ENCODE measurements around the gene NR2F1. TPM values are rescaled to one million over a fixed set of nuclear protein-coding genes. Genes with fewer than 3 reads are reported as not detected.

Gene NR2F1
- total and polyA plus RNA-seq, 2 experiments from 2014 or later = not detected

GRCh38 chr5:93582167-93582462, 907 bp upstream of the NR2F1 start:
- Mint-ChIP-seq H3K27ac (no peak overlapping the region), H3K4me1 (peaks cover 33% of the 10 kb centered on the region), H3K9me3 (no peaks in the 10 kb centered on the region; the same call in 2 of the 3 replicates), H3K36me3 (ENCODE audit: low read depth) (no peaks in the 10 kb centered on the region; the same call in 2 of the 3 replicates), H3K4me3 (no peak overlapping the region), H3K27me3 (ENCODE audit: insufficient read depth, low read depth, poor library complexity) (peaks cover 21% of the 10 kb centered on the region)
- no peak overlapping the region for H3K27ac ChIP-seq (ENCODE audit: low read depth)
- TF ChIP-seq EZH2 (IDR thresholded peaks at IDR 0.05; ENCODE audit: low read depth, unreplicated experiment) (peak; percentile 57), NANOG (IDR thresholded peaks at IDR 0.05; ENCODE audit: borderline replicate concordance) (no peak), ZNF331 (CRISPR knock-in tag; IDR thresholded peaks at IDR 0.05; ENCODE audit: low read depth) (no peak)
- TF ChIP-seq, protein P1, sequence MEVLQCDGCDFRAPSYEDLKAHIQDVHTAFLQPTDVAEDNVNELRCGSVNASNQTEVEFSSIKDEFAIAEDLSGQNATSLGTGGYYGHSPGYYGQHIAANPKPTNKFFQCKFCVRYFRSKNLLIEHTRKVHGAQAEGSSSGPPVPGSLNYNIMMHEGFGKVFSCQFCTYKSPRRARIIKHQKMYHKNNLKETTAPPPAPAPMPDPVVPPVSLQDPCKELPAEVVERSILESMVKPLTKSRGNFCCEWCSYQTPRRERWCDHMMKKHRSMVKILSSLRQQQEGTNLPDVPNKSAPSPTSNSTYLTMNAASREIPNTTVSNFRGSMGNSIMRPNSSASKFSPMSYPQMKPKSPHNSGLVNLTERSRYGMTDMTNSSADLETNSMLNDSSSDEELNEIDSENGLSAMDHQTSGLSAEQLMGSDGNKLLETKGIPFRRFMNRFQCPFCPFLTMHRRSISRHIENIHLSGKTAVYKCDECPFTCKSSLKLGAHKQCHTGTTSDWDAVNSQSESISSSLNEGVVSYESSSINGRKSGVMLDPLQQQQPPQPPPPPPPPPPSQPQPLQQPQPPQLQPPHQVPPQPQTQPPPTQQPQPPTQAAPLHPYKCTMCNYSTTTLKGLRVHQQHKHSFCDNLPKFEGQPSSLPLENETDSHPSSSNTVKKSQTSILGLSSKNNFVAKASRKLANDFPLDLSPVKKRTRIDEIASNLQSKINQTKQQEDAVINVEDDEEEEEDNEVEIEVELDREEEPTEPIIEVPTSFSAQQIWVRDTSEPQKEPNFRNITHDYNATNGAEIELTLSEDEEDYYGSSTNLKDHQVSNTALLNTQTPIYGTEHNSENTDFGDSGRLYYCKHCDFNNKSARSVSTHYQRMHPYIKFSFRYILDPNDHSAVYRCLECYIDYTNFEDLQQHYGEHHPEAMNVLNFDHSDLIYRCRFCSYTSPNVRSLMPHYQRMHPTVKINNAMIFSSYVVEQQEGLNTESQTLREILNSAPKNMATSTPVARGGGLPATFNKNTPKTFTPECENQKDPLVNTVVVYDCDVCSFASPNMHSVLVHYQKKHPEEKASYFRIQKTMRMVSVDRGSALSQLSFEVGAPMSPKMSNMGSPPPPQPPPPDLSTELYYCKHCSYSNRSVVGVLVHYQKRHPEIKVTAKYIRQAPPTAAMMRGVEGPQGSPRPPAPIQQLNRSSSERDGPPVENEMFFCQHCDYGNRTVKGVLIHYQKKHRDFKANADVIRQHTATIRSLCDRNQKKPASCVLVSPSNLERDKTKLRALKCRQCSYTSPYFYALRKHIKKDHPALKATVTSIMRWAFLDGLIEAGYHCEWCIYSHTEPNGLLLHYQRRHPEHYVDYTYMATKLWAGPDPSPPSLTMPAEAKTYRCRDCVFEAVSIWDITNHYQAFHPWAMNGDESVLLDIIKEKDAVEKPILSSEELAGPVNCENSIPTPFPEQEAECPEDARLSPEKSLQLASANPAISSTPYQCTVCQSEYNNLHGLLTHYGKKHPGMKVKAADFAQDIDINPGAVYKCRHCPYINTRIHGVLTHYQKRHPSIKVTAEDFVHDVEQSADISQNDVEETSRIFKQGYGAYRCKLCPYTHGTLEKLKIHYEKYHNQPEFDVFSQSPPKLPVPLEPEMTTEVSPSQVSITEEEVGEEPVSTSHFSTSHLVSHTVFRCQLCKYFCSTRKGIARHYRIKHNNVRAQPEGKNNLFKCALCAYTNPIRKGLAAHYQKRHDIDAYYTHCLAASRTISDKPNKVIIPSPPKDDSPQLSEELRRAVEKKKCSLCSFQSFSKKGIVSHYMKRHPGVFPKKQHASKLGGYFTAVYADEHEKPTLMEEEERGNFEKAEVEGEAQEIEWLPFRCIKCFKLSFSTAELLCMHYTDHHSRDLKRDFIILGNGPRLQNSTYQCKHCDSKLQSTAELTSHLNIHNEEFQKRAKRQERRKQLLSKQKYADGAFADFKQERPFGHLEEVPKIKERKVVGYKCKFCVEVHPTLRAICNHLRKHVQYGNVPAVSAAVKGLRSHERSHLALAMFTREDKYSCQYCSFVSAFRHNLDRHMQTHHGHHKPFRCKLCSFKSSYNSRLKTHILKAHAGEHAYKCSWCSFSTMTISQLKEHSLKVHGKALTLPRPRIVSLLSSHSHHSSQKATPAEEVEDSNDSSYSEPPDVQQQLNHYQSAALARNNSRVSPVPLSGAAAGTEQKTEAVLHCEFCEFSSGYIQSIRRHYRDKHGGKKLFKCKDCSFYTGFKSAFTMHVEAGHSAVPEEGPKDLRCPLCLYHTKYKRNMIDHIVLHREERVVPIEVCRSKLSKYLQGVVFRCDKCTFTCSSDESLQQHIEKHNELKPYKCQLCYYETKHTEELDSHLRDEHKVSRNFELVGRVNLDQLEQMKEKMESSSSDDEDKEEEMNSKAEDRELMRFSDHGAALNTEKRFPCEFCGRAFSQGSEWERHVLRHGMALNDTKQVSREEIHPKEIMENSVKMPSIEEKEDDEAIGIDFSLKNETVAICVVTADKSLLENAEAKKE (CRISPR knock-in tag; IDR thresholded peaks at IDR 0.05) = no peak
- H2AFZ ChIP-seq = no peak overlapping the region
- H3K4me1 ChIP-seq (ENCODE audit: insufficient read depth) = peaks cover 57% of the 10 kb centered on the region
- H3K9me2 ChIP-seq (ENCODE audit: insufficient read depth) = no peaks in the 10 kb centered on the region
- H3K79me2 ChIP-seq (replicated peaks; ENCODE audit: insufficient read depth) = no peaks in the 10 kb centered on the region
- H3K4me3 ChIP-seq = peak overlapping the region; percentile 5; the same call in 1 of the 2 replicates
- H3K36me3 ChIP-seq (ENCODE audit: insufficient read depth) = no peaks in the 10 kb centered on the region
- DNase-seq (ENCODE audit: low spot score) (no peak), ATAC-seq (no peak)
- H4K20me1 ChIP-seq (replicated peaks; ENCODE audit: insufficient read depth) = peaks cover 29% of the 10 kb centered on the region; the same call in 1 of the 2 replicates
- H3F3A ChIP-seq (replicated peaks; ENCODE audit: low read depth) = peaks cover 24% of the 10 kb centered on the region
- H3K27me3 ChIP-seq (ENCODE audit: insufficient read depth) = peaks cover 95% of the 10 kb centered on the region
- peak overlapping the region; percentile 56; the same call in 1 of the 2 replicates for H3K4me2 ChIP-seq

DNA sequence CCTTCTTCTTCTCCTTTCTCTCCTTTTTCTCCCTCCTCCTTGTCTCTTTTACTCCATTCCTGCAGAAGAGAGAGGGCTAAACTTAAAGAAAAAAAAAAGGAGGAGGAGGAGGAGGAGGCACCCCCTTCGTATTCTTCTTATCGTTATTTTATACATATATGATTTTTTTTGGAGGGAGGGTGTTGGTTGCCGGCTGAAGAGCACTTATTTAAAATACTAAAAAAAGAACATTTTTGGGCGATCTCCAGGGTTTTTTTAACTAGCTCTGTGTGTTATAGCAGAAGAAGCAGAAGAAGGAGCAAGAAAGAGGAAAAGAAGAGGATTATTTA, 381 bp downstream of the NR2F1 start:
- ATAC-seq (no peak), DNase-seq (ENCODE audit: low spot score) (no peak)
- no peaks in the 10 kb centered on the region; the same call in 2 of the 3 replicates for H3K36me3 Mint-ChIP-seq (ENCODE audit: low read depth)
- H3K9me3 Mint-ChIP-seq = no peaks in the 10 kb centered on the region; the same call in none of the 3 replicates
- Histone ChIP-seq H3K9me2 (ENCODE audit: insufficient read depth) (no peaks in the 10 kb centered on the region), H3F3A (replicated peaks; ENCODE audit: low read depth) (peaks cover 21% of the 10 kb centered on the region), H3K79me2 (replicated peaks; ENCODE audit: insufficient read depth) (no peaks in the 10 kb centered on the region), H3K27me3 (ENCODE audit: insufficient read depth) (peaks cover 95% of the 10 kb centered on the region), H3K27ac (ENCODE audit: low read depth) (no peak overlapping the region), H3K36me3 (ENCODE audit: insufficient read depth) (no peaks in the 10 kb centered on the region), H3K4me1 (ENCODE audit: insufficient read depth) (peaks cover 49% of the 10 kb centered on the region), H4K20me1 (replicated peaks; ENCODE audit: insufficient read depth) (peaks cover 25% of the 10 kb centered on the region; the same call in 1 of the 2 replicates), H3K4me2 (peak overlapping the region; percentile 64), H3K4me3 (peak overlapping the region; percentile 46), H2AFZ (no peak overlapping the region)
- no peak for TF ChIP-seq CTCF (conservative IDR thresholded peaks at IDR 0.05; ENCODE audit: low read depth in 2 of 2)
- TF ChIP-seq EZH2 (IDR thresholded peaks at IDR 0.05; ENCODE audit: low read depth, unreplicated experiment) = peak; percentile 98
- peaks cover 30% of the 10 kb centered on the region for H3K4me1 Mint-ChIP-seq
- H3K27me3 Mint-ChIP-seq (ENCODE audit: insufficient read depth, low read depth, poor library complexity) = peaks cover 33% of the 10 kb centered on the region
- H3K27ac Mint-ChIP-seq = no peak overlapping the region
- H3K4me3 Mint-ChIP-seq = no peak overlapping the region; the same call in 2 of the 3 replicates
